ENCODE measurements around the gene NRXN3. TPM values are rescaled to one million over a fixed set of nuclear protein-coding genes. Genes with fewer than 3 reads are reported as not detected.

The NRXN3 gene
- total and polyA plus RNA-seq, 2 donors (not counting 1 experiment from before 2014, with no cell fraction given) = not detected

GRCh38 chr14:78307671-78308070 is 137.5 kb downstream of the NRXN3 start:
- Histone ChIP-seq H4K20me1 (ENCODE audit: control insufficient read depth, insufficient read depth, low read length, poor library complexity, severe bottlenecking) (no peaks in the 10 kb centered on the region), H3K4me3 (ENCODE audit: control extremely low read depth in 1 of 5, extremely low read depth in 1 of 5, insufficient read depth in 1 of 5, low read depth in 2 of 5, low read length in 4 of 5) (no peak overlapping the region), H2AFZ (ENCODE audit: insufficient read depth, low read depth, low read length, poor library complexity, severe bottlenecking) (no peak overlapping the region), H3K4me1 (ENCODE audit: control insufficient read depth in 2 of 2, insufficient read depth in 2 of 2, low read length in 2 of 2) (no peaks in the 10 kb centered on the region), H3K4me2 (replicated peaks; ENCODE audit: low read depth, low read length, poor library complexity, severe bottlenecking) (no peak overlapping the region), H3K9me3 (ENCODE audit: control extremely low read depth in 1 of 3, control insufficient read depth in 2 of 3, insufficient read depth in 1 of 3, low read length in 2 of 3) (no peaks in the 10 kb centered on the region), H3K27ac (ENCODE audit: low read length in 2 of 2) (no peak overlapping the region), H3K9ac (ENCODE audit: low read length) (no peak overlapping the region), H3K79me2 (ENCODE audit: control insufficient read depth, insufficient read depth, low read length) (no peaks in the 10 kb centered on the region), H3K27me3 (replicated peaks in 1 of 4; ENCODE audit: control extremely low read depth in 1 of 4, control insufficient read depth in 3 of 4, insufficient read depth in 4 of 4, low read length in 3 of 4) (peaks cover 0 to 3% (median 0%) of the 10 kb centered on the region in 4 experiments), H3K36me3 (replicated peaks in 1 of 2; ENCODE audit: control extremely low read depth in 1 of 2, control insufficient read depth in 1 of 2, extremely low read depth in 1 of 2, insufficient read depth in 2 of 2, low read length in 1 of 2) (no peaks in the 10 kb centered on the region)
- no peak for ATAC-seq (ENCODE audit: low read depth)
- CTCF ChIA-PET = no interaction called here
- Mint-ChIP-seq H3K9me3 (ENCODE audit: insufficient read depth) (no peaks in the 10 kb centered on the region), H3K4me1 (no peaks in the 10 kb centered on the region), H3K4me3 (no peak overlapping the region), H3K27me3 (peaks cover 10% of the 10 kb centered on the region), H3K27ac (no peak overlapping the region)
- POLR2A ChIA-PET = no interaction called here
- intact Hi-C loops (cut with micrococcal nuclease) = no loop called here
- DNase-seq = no peak
- TF ChIP-seq EZH2 (IDR thresholded peaks at IDR 0.05; ENCODE audit: borderline replicate concordance, insufficient read depth, low read depth, low read length, poor library complexity, severe bottlenecking) (no peak), CTCF (IDR thresholded peaks at IDR 0.05) (no peak)
- WGBS (ENCODE audit: insufficient coverage) = 60% methylated on average over 1 of the region's 2 CpGs

GRCh38 chr14:78308079-78308478 is 137.9 kb downstream of the NRXN3 start:
- no peaks in the 10 kb centered on the region for H3K4me1 Mint-ChIP-seq
- WGBS (ENCODE audit: insufficient coverage) = 100% methylated on average over 2 of the region's 2 CpGs
- peaks cover 11% of the 10 kb centered on the region for H3K27me3 Mint-ChIP-seq
- intact Hi-C loops (cut with micrococcal nuclease) = no loop called here
- no peak overlapping the region for H3K4me3 ChIP-seq (ENCODE audit: control extremely low read depth in 1 of 5, extremely low read depth in 1 of 5, insufficient read depth in 1 of 5, low read depth in 2 of 5, low read length in 4 of 5)
- H2AFZ ChIP-seq (ENCODE audit: insufficient read depth, low read depth, low read length, poor library complexity, severe bottlenecking) = no peak overlapping the region
- no peaks in the 10 kb centered on the region for H3K79me2 ChIP-seq (ENCODE audit: control insufficient read depth, insufficient read depth, low read length)
- H3K36me3 ChIP-seq (replicated peaks in 1 of 2; ENCODE audit: control extremely low read depth in 1 of 2, control insufficient read depth in 1 of 2, extremely low read depth in 1 of 2, insufficient read depth in 2 of 2, low read length in 1 of 2) = no peaks in the 10 kb centered on the region
- ATAC-seq (ENCODE audit: low read depth) (no peak), DNase-seq (no peak)
- TF ChIP-seq CTCF (IDR thresholded peaks at IDR 0.05) (no peak), EZH2 (IDR thresholded peaks at IDR 0.05; ENCODE audit: borderline replicate concordance, insufficient read depth, low read depth, low read length, poor library complexity, severe bottlenecking) (no peak)
- H3K4me2 ChIP-seq (replicated peaks; ENCODE audit: low read depth, low read length, poor library complexity, severe bottlenecking) = no peak overlapping the region
- no peaks in the 10 kb centered on the region for H3K9me3 Mint-ChIP-seq (ENCODE audit: insufficient read depth)
- H3K27ac Mint-ChIP-seq = no peak overlapping the region
- peaks cover 0 to 2% (median 0%) of the 10 kb centered on the region in 4 experiments for H3K27me3 ChIP-seq (replicated peaks in 1 of 4; ENCODE audit: control extremely low read depth in 1 of 4, control insufficient read depth in 3 of 4, insufficient read depth in 4 of 4, low read length in 3 of 4)
- H3K9me3 ChIP-seq (ENCODE audit: control extremely low read depth in 1 of 3, control insufficient read depth in 2 of 3, insufficient read depth in 1 of 3, low read length in 2 of 3) = no peaks in the 10 kb centered on the region
- H3K4me3 Mint-ChIP-seq = no peak overlapping the region
- H3K9ac ChIP-seq (ENCODE audit: low read length) = no peak overlapping the region
- no peak overlapping the region for H3K27ac ChIP-seq (ENCODE audit: low read length in 2 of 2)
- no peaks in the 10 kb centered on the region for H3K4me1 ChIP-seq (ENCODE audit: control insufficient read depth in 2 of 2, insufficient read depth in 2 of 2, low read length in 2 of 2)
- no peaks in the 10 kb centered on the region for H4K20me1 ChIP-seq (ENCODE audit: control insufficient read depth, insufficient read depth, low read length, poor library complexity, severe bottlenecking)
- CTCF ChIA-PET = no interaction called here
- POLR2A ChIA-PET = no interaction called here
